ENCODE results near the gene PNLIPRP1.

PNLIPRP1 gene

DNA sequence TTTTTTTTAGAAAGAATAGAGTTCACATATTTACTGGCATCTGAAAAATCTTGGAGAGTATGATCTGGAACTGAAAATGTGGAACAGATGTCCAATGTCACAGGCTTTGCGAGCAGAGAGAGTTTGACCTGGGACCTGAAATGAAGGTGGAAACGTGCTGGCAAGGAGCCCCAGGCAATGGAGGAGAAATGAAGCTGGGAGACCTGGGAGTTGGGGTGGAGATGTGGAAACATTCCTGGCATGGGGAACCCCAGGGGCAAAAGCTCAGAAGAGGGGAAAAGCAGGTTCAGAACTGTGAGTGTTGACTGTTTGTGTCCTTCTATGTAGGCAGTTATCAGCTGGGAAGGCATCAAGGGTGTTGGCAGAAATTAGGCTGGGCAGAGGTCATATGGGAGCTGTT is 22.7 kb downstream of the PNLIPRP1 start:
- Histone ChIP-seq H3K9ac (ENCODE audit: low read depth in 1 of 2, low read length in 2 of 2) (no peak overlapping the region), H3K4me3 (ENCODE audit: low read length in 2 of 2) (no peak overlapping the region), H3K36me3 (ENCODE audit: control insufficient read depth in 2 of 2, insufficient read depth in 2 of 2, low read length in 2 of 2) (no peaks in the 10 kb centered on the region), H3K27ac (ENCODE audit: low read depth in 2 of 2, low read length in 2 of 2) (no peak overlapping the region), H3K4me1 (ENCODE audit: control insufficient read depth in 2 of 2, insufficient read depth in 2 of 2, low read length in 2 of 2) (peaks cover 0 to under 1% of the 10 kb centered on the region in 2 donors), H3K9me3 (ENCODE audit: control insufficient read depth in 2 of 2, low read length in 2 of 2) (no peaks in the 10 kb centered on the region), H3K27me3 (ENCODE audit: control insufficient read depth in 2 of 2, insufficient read depth in 2 of 2, low read length in 2 of 2) (no peaks in the 10 kb centered on the region)

DNA sequence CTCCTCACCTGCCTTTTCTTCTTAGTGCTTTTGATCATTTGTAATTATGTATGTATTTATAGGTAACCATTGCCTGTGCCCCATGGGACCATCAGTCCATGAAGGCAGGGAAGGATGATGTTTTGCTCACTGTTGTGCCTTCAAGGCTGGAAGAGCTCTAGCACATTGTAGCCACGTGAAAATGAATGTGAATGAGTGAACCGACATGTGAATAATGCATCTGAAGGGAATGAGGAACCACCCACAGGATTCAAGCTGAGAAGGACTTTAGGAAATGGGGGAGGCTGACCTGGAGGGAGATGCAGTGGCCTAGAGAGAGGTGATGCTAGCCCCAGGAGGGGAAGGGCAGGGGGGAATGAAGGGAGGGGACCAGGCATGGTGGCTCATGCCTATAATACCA is 24.0 kb downstream of the PNLIPRP1 start:
- Histone ChIP-seq H3K4me1 (ENCODE audit: control insufficient read depth in 2 of 2, insufficient read depth in 2 of 2, low read length in 2 of 2) (no peaks in the 10 kb centered on the region), H3K9me3 (ENCODE audit: control insufficient read depth in 2 of 2, low read length in 2 of 2) (no peaks in the 10 kb centered on the region), H3K9ac (ENCODE audit: low read depth in 1 of 2, low read length in 2 of 2) (no peak overlapping the region), H3K27ac (ENCODE audit: low read depth in 2 of 2, low read length in 2 of 2) (no peak overlapping the region), H3K36me3 (ENCODE audit: control insufficient read depth in 2 of 2, insufficient read depth in 2 of 2, low read length in 2 of 2) (no peaks in the 10 kb centered on the region), H3K27me3 (ENCODE audit: control insufficient read depth in 2 of 2, insufficient read depth in 2 of 2, low read length in 2 of 2) (no peaks in the 10 kb centered on the region), H3K4me3 (ENCODE audit: low read length in 2 of 2) (no peak overlapping the region)

DNA sequence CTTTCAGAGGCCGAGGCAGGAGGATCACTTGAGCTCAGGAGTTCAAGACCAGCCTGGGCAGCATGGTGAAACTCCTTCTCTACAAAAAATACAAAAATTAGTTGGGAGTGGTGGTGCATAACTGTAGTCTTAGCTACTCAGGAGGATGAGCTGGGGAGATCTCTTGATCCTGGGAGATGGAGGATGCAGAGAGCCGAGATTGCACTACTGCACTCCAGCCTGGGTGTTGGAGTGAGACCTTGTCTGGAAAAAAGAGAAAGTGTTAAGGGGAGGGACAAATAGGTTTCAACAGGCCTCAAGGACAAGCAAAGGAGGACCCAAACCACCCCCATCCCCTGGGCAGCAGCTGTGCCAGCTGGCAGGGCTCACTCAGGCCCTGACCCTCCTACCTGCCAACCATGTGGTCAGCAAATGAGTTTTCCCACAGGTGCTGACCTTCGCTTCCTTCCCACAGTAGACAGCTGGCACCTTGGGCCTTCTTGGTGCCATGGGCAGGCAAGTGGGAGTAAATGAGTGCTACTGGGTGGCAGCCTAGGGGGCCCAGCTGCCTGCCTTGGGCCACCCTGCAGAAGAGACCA is 24.5 kb downstream of the PNLIPRP1 start:
- Histone ChIP-seq H3K27me3 (ENCODE audit: control insufficient read depth in 2 of 2, insufficient read depth in 2 of 2, low read length in 2 of 2) (no peaks in the 10 kb centered on the region), H3K9ac (ENCODE audit: low read depth in 1 of 2, low read length in 2 of 2) (no peak overlapping the region), H3K9me3 (ENCODE audit: control insufficient read depth in 2 of 2, low read length in 2 of 2) (no peaks in the 10 kb centered on the region), H3K36me3 (ENCODE audit: control insufficient read depth in 2 of 2, insufficient read depth in 2 of 2, low read length in 2 of 2) (no peaks in the 10 kb centered on the region), H3K4me1 (ENCODE audit: control insufficient read depth in 2 of 2, insufficient read depth in 2 of 2, low read length in 2 of 2) (peaks cover 4% of the 10 kb centered on the region in 2 donors), H3K27ac (ENCODE audit: low read depth in 2 of 2, low read length in 2 of 2) (no peak overlapping the region), H3K4me3 (ENCODE audit: low read length in 2 of 2) (no peak overlapping the region)

DNA sequence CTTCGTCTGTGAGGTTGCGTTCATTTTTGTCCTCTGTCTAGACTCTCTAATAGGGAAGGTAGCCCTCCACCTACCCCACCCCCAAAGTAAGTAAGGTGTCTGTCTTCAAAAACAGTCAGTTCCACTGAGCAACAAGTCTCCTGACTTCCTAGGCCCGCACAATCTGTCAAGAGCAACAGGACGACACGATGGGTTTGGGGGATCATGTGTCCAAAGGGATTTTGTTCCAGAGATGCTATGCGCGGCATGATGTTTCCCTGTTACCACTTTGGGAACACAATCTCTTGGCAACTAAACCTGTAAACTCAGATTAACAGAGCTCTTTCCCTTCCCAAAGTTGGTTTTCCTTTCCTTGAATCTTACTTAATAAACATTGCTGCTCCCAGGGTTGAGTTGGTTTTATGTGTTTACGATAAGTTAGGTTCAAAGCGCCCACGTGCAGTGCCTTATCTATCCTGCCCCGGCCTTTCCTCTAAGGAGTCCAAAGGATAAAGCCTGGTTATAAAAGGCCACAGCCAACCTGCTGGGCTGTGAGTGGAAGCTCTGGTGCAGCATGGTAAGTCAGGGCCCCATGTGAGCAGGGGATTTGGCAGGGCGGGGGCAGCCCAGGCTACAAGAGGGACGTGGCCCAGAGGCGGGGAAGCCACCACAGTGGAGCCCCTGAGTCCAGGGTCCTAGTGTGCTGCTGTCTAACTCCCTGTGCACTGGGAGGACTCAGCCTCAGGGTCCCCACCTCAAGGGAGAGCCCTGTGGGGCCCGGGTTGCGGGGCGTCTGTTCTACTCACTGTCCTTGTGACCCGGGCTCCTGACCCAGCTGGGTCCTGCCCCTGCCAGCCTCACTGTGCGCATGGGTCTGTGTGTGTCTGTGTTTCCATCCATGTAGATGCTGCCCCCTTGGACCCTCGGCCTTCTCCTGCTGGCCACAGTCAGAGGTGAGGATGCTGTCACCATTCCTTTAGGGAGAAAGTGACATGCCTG is 30.0 kb downstream of the PNLIPRP1 start, which contains the start of gene PNLIPRP2:
TSS of gene PNLIPRP2 (plus strand) at position 531 of the 978 bp plus-strand sequence.
- Histone ChIP-seq H3K9me3 (ENCODE audit: control insufficient read depth in 2 of 2, low read length in 2 of 2) (no peaks in the 10 kb centered on the region), H3K9ac (ENCODE audit: low read depth in 1 of 2, low read length in 2 of 2) (peak within 1 kb of the TSS in 1 of 2 donors; percentile 57), H3K4me1 (ENCODE audit: control insufficient read depth in 2 of 2, insufficient read depth in 2 of 2, low read length in 2 of 2) (peaks cover 9 to 23% of the 10 kb centered on the region in 2 donors), H3K4me3 (ENCODE audit: low read length in 2 of 2) (peak within 1 kb of the TSS; percentile 13 to 36), H3K27ac (ENCODE audit: low read depth in 2 of 2, low read length in 2 of 2) (peak within 1 kb of the TSS; percentile 80 to 87), H3K27me3 (ENCODE audit: control insufficient read depth in 2 of 2, insufficient read depth in 2 of 2, low read length in 2 of 2) (no peaks in the 10 kb centered on the region), H3K36me3 (ENCODE audit: control insufficient read depth in 2 of 2, insufficient read depth in 2 of 2, low read length in 2 of 2) (no peaks in the 10 kb centered on the region)

DNA sequence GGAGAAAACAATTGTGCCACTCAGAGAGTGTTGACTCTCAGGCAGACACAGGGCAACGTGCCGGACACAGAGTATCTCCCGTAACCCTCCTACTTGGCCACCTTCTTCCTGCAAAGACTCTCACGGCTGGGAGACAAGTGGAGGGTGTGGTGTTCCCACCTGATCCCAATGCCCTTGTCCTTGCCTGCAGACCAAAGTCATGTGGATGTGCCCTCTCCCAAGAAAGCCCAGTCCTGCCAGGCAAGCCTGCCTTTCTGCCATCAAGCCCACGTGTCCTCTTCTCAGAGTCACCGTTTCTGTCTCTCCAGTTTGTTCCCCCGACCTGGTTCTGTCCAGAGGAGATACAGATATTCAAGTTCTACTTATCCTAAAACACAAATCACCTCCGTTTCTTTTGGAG is 30.7 kb downstream of the PNLIPRP1 start:
- Histone ChIP-seq H3K27ac (ENCODE audit: low read depth in 2 of 2, low read length in 2 of 2) (no peak overlapping the region), H3K4me1 (ENCODE audit: control insufficient read depth in 2 of 2, insufficient read depth in 2 of 2, low read length in 2 of 2) (peaks cover 9 to 23% of the 10 kb centered on the region in 2 donors), H3K9ac (ENCODE audit: low read depth in 1 of 2, low read length in 2 of 2) (no peak overlapping the region), H3K9me3 (ENCODE audit: control insufficient read depth in 2 of 2, low read length in 2 of 2) (no peaks in the 10 kb centered on the region), H3K36me3 (ENCODE audit: control insufficient read depth in 2 of 2, insufficient read depth in 2 of 2, low read length in 2 of 2) (no peaks in the 10 kb centered on the region), H3K27me3 (ENCODE audit: control insufficient read depth in 2 of 2, insufficient read depth in 2 of 2, low read length in 2 of 2) (no peaks in the 10 kb centered on the region), H3K4me3 (ENCODE audit: low read length in 2 of 2) (no peak overlapping the region)

DNA sequence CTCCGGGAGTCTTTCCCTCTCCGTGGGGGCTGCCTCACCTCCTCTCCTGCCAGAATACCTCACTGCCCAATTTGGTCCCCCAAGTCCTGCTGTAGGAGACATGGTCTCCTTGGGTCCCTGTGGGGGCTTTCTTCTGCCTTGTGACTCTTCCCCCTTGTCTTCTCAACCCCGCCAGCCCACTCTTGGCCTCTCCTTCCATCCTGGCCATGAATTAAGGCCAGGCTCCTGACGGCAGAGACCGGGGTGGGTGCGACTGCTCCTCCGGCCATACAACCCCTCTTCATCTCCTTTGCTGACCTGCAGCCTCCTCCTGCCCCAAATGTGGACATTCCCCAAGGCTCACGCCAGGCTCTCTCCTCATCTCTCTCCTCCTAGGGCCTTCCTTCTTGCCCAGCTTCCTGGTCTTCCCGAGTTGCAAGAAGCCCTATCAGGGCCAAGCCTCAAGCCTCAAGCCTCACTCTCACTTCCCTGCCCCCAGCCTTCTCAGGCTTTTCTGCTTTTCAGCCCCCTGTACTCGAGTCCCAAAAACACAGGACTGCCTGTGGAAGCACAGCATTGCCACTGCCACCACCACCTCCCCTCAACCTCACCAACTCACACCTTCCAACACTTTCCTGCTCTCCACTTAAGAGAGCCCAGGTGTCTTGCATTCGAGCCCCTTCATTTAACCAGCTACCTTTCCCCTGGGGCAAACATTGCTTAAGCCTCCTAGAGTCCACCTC is 31.3 kb downstream of the PNLIPRP1 start:
- Histone ChIP-seq H3K9ac (ENCODE audit: low read depth in 1 of 2, low read length in 2 of 2) (no peak overlapping the region), H3K27ac (ENCODE audit: low read depth in 2 of 2, low read length in 2 of 2) (no peak overlapping the region), H3K9me3 (ENCODE audit: control insufficient read depth in 2 of 2, low read length in 2 of 2) (no peaks in the 10 kb centered on the region), H3K36me3 (ENCODE audit: control insufficient read depth in 2 of 2, insufficient read depth in 2 of 2, low read length in 2 of 2) (no peaks in the 10 kb centered on the region), H3K4me1 (ENCODE audit: control insufficient read depth in 2 of 2, insufficient read depth in 2 of 2, low read length in 2 of 2) (peaks cover 9 to 23% of the 10 kb centered on the region in 2 donors), H3K4me3 (ENCODE audit: low read length in 2 of 2) (no peak overlapping the region), H3K27me3 (ENCODE audit: control insufficient read depth in 2 of 2, insufficient read depth in 2 of 2, low read length in 2 of 2) (no peaks in the 10 kb centered on the region)

DNA sequence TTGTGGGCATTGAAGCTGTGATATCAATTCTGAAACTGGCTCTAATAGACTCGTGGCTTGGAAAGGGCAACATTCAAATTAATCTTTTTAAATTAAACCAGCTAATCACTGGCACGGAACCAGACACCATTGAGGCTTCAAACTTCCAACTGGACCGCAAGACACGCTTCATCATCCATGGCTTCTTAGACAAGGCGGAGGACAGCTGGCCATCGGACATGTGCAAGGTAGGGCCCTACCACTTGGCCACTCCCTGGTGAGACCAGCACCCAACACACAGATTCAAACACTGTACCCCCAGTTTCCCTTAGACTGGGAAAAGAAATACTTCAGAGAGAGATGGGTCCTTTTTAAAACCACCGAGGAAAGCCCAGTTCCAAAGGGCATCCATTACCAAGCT is 35.1 kb downstream of the PNLIPRP1 start:
- Histone ChIP-seq H3K27ac (ENCODE audit: low read depth in 2 of 2, low read length in 2 of 2) (no peak overlapping the region), H3K4me3 (ENCODE audit: low read length in 2 of 2) (no peak overlapping the region), H3K27me3 (ENCODE audit: control insufficient read depth in 2 of 2, insufficient read depth in 2 of 2, low read length in 2 of 2) (no peaks in the 10 kb centered on the region)

DNA sequence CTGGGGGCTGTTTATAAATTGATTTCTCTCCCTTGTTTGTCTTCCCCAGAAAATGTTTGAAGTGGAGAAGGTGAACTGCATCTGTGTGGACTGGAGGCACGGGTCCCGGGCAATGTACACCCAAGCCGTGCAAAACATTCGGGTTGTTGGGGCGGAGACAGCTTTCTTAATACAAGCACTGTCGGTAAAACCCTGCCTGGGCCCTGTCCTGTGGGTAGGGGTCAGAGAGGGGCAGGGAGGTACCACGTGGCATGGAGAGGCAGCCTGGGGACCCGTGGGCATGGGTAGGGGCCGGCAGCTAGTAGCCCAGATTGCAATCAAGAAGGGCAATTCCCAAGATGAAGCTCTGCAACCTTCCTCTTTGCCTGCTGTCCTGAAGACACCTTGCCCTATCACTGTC is 36.1 kb downstream of the PNLIPRP1 start:
- no peaks in the 10 kb centered on the region for H3K36me3 ChIP-seq (ENCODE audit: control insufficient read depth in 2 of 2, insufficient read depth in 2 of 2, low read length in 2 of 2)
- H3K4me1 ChIP-seq (ENCODE audit: control insufficient read depth in 2 of 2, insufficient read depth in 2 of 2, low read length in 2 of 2): peaks cover 0 to 9% of the 10 kb centered on the region in 2 donors
- H3K27ac ChIP-seq (ENCODE audit: low read depth in 2 of 2, low read length in 2 of 2): no peak overlapping the region
- no peaks in the 10 kb centered on the region for H3K9me3 ChIP-seq (ENCODE audit: control insufficient read depth in 2 of 2, low read length in 2 of 2)
- H3K9ac ChIP-seq (ENCODE audit: low read depth in 1 of 2, low read length in 2 of 2): no peak overlapping the region
- no peaks in the 10 kb centered on the region for H3K27me3 ChIP-seq (ENCODE audit: control insufficient read depth in 2 of 2, insufficient read depth in 2 of 2, low read length in 2 of 2)
- H3K4me3 ChIP-seq (ENCODE audit: low read length in 2 of 2): no peak overlapping the region

More for the DNA sequence above, 35.1 kb downstream of the PNLIPRP1 start:
- no peak overlapping the region for H3K9ac ChIP-seq (ENCODE audit: low read depth in 1 of 2, low read length in 2 of 2)
- no peaks in the 10 kb centered on the region for H3K9me3 ChIP-seq (ENCODE audit: control insufficient read depth in 2 of 2, low read length in 2 of 2)
- H3K4me1 ChIP-seq (ENCODE audit: control insufficient read depth in 2 of 2, insufficient read depth in 2 of 2, low read length in 2 of 2): peaks cover 4 to 17% of the 10 kb centered on the region in 2 donors
- no peaks in the 10 kb centered on the region for H3K36me3 ChIP-seq (ENCODE audit: control insufficient read depth in 2 of 2, insufficient read depth in 2 of 2, low read length in 2 of 2)

DNA sequence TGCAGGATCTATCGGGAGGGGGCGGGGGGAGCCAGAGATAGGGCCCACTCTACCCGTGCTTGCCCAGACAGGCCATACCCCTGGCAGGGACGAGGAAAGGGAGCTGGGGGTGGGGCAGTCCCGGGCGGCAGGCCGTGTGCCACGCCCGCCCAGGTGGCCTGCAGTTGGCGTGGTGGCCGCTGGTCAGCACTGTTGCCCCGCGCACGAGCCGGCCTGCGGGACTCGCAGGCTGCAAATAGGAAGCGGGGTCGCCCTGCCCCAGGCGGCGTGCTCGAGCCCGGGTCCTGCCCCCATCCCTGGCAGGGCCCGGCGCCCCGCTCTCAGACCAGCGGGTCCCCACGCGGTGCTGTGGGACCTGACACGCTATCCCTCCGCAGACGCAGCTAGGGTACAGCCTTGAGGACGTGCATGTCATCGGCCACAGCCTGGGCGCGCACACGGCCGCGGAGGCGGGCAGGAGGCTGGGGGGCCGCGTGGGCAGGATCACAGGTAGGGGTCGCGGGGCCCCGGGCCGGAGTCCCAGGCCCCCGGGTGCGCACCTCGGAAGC is 36.7 kb downstream of the PNLIPRP1 start:
- Histone ChIP-seq H3K27me3 (ENCODE audit: control insufficient read depth in 2 of 2, insufficient read depth in 2 of 2, low read length in 2 of 2) (no peaks in the 10 kb centered on the region), H3K4me3 (ENCODE audit: low read length in 2 of 2) (peak overlapping the region; percentile 56 to 60), H3K9me3 (ENCODE audit: control insufficient read depth in 2 of 2, low read length in 2 of 2) (no peaks in the 10 kb centered on the region), H3K9ac (ENCODE audit: low read depth in 1 of 2, low read length in 2 of 2) (peak overlapping the region in 1 of 2 donors; percentile 60), H3K4me1 (ENCODE audit: control insufficient read depth in 2 of 2, insufficient read depth in 2 of 2, low read length in 2 of 2) (peaks cover 0 to 3% of the 10 kb centered on the region in 2 donors), H3K27ac (ENCODE audit: low read depth in 2 of 2, low read length in 2 of 2) (no peak overlapping the region), H3K36me3 (ENCODE audit: control insufficient read depth in 2 of 2, insufficient read depth in 2 of 2, low read length in 2 of 2) (no peaks in the 10 kb centered on the region)
